ENCODE measurements around the gene KIF20B.

KIF20B gene

DNA sequence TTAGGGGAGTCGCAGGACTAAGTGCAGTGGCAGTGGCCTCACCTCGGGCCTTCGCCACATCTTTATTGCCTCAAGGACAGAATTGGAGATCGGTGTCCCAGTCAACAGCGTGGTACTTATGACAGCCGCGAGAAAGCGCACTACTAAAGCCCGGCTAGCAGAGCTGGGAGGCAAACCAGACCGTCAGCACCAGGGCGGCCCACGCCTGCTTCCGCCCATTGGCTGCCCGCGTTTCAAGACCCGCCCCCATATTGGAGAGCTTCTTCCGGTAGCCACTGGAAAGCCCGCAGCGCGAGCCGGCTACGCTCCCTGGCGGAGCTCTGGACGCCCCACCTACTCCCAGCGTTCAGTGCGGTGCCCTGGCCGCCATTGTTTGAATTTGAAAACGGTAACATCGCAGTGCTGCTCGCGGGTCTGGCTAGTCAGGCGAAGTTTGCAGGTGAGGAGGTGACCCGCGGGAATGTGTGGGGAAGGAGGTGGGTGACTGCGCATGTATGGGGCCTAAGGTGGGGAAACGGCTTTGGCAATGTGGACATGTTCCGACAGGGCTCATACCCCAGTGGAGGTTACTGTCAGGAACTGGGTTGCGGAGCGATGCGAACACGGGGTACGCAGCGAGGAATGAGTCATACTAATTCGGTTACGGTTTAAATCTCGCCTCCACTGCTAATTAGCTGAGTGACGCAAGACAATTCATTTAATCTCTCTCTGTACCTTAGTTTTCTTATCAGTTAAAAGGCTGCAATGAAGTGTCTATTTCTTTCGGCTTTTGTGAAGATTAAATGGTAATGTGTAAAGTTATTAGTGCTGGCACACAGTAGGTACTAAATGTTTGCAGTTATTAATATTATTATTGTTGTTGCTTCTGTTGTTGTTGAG is at the start of gene KIF20B:
Gene KIF20B, plus strand, starts transcription at position 349 of the 879 bp plus-strand sequence. CDS start 3,705 bp downstream, outside the sequence.
- peak within 1 kb of the TSS; percentile 86 for H3K9ac ChIP-seq
- peaks cover 36% of the 10 kb centered on the region for H3K4me1 ChIP-seq (ENCODE audit: low read depth, poor library complexity, severe bottlenecking)
- no peak within 1 kb of the TSS for H3K4me3 ChIP-seq (IDR thresholded peaks at IDR 0.05; ENCODE audit: insufficient read depth, low read depth, low read length)
- H3K36me3 ChIP-seq (ENCODE audit: insufficient read depth) = no peaks in the 10 kb centered on the region
- H3K27me3 ChIP-seq (ENCODE audit: insufficient read depth, low read depth) = no peaks in the 10 kb centered on the region
- H3K27ac ChIP-seq = peak within 1 kb of the TSS; percentile 80
- H3K4me2 ChIP-seq = peak within 1 kb of the TSS; percentile 92
- no peaks in the 10 kb centered on the region for H4K20me1 ChIP-seq (ENCODE audit: insufficient read depth)
- H3K79me2 ChIP-seq (ENCODE audit: insufficient read depth, low read depth) = peaks cover 51% of the 10 kb centered on the region
- H2AFZ ChIP-seq (ENCODE audit: low read depth) = peak within 1 kb of the TSS; percentile 98
- TF ChIP-seq, protein P1, sequence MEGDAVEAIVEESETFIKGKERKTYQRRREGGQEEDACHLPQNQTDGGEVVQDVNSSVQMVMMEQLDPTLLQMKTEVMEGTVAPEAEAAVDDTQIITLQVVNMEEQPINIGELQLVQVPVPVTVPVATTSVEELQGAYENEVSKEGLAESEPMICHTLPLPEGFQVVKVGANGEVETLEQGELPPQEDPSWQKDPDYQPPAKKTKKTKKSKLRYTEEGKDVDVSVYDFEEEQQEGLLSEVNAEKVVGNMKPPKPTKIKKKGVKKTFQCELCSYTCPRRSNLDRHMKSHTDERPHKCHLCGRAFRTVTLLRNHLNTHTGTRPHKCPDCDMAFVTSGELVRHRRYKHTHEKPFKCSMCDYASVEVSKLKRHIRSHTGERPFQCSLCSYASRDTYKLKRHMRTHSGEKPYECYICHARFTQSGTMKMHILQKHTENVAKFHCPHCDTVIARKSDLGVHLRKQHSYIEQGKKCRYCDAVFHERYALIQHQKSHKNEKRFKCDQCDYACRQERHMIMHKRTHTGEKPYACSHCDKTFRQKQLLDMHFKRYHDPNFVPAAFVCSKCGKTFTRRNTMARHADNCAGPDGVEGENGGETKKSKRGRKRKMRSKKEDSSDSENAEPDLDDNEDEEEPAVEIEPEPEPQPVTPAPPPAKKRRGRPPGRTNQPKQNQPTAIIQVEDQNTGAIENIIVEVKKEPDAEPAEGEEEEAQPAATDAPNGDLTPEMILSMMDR (conservative IDR thresholded peaks at IDR 0.05; ENCODE audit: low read depth, low read length) = no peak

- TF ChIP-seq, protein P1 (conservative IDR thresholded peaks at IDR 0.05; ENCODE audit: low read depth, low read length) = no peak
- Histone ChIP-seq H3K4me2 (no peak overlapping the region), H3K9ac (no peak overlapping the region), H3K4me1 (ENCODE audit: low read depth, poor library complexity, severe bottlenecking) (peaks cover 11% of the 10 kb centered on the region), H3K4me3 (IDR thresholded peaks at IDR 0.05; ENCODE audit: insufficient read depth, low read depth, low read length) (no peak overlapping the region), H3K27ac (no peak overlapping the region), H3K27me3 (ENCODE audit: insufficient read depth, low read depth) (0 out of 2 replicates have a peak, but pooled peaks cover 3% of the 10 kb centered on the region), H3K79me2 (ENCODE audit: insufficient read depth, low read depth) (no peaks in the 10 kb centered on the region), H2AFZ (ENCODE audit: low read depth) (no peak overlapping the region), H3K36me3 (ENCODE audit: insufficient read depth) (no peaks in the 10 kb centered on the region), H4K20me1 (ENCODE audit: insufficient read depth) (no peaks in the 10 kb centered on the region)
These were observed 49.3 kb upstream of the KIF20B start for GRCh38 chr10:89651916-89652573.

- Histone ChIP-seq H3K36me3 (ENCODE audit: insufficient read depth) (no peaks in the 10 kb centered on the region), H3K27ac (no peak overlapping the region), H3K79me2 (ENCODE audit: insufficient read depth, low read depth) (no peaks in the 10 kb centered on the region), H3K4me2 (peak overlapping the region; percentile 37; the same call in 1 of the 2 replicates), H3K4me3 (IDR thresholded peaks at IDR 0.05; ENCODE audit: insufficient read depth, low read depth, low read length) (no peak overlapping the region), H3K27me3 (ENCODE audit: insufficient read depth, low read depth) (0 out of 2 replicates have a peak, but pooled peaks cover 3% of the 10 kb centered on the region), H3K9ac (no peak overlapping the region), H2AFZ (ENCODE audit: low read depth) (no peak overlapping the region), H3K4me1 (ENCODE audit: low read depth, poor library complexity, severe bottlenecking) (peaks cover 11% of the 10 kb centered on the region), H4K20me1 (ENCODE audit: insufficient read depth) (no peaks in the 10 kb centered on the region)
- TF ChIP-seq, protein P1 (conservative IDR thresholded peaks at IDR 0.05; ENCODE audit: low read depth, low read length) = no peak
These were observed 48.5 kb upstream of the KIF20B start for GRCh38 chr10:89652806-89653370.

DNA sequence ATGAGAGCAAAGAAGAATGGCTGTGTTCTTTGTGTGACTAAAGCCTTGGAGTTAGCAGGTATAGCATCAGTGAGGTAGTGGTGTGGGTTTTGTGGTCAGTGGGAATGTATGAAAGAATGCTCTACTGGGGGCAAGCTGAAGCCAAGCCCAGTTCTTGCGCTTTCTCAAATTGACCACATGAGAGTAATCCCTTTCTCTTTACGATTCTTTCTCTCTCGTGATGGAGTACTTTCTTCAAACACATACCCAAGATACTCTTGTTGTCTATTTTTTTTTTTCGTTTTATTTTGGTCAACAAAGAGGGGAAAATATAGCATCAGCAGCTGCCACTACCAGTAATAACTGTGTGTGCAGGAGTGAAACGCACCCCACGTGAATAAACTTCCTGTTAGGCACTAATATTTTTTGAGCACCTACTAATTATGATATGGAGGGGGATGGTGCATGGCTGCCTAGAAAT is 48.0 kb upstream of the KIF20B start:
- Histone ChIP-seq H3K27ac (no peak overlapping the region), H3K4me1 (ENCODE audit: low read depth, poor library complexity, severe bottlenecking) (peaks cover 11% of the 10 kb centered on the region), H3K36me3 (ENCODE audit: insufficient read depth) (no peaks in the 10 kb centered on the region), H2AFZ (ENCODE audit: low read depth) (no peak overlapping the region), H3K27me3 (ENCODE audit: insufficient read depth, low read depth) (0 out of 2 replicates have a peak, but pooled peaks cover 3% of the 10 kb centered on the region), H3K9ac (no peak overlapping the region), H3K4me2 (peak overlapping the region; percentile 37), H3K4me3 (IDR thresholded peaks at IDR 0.05; ENCODE audit: insufficient read depth, low read depth, low read length) (no peak overlapping the region), H3K79me2 (ENCODE audit: insufficient read depth, low read depth) (no peaks in the 10 kb centered on the region), H4K20me1 (ENCODE audit: insufficient read depth) (no peaks in the 10 kb centered on the region)
- TF ChIP-seq, protein P1 (conservative IDR thresholded peaks at IDR 0.05; ENCODE audit: low read depth, low read length) = no peak
